T-helper 1 cell treated with Interleukin-12 subunit alpha and Interleukin-12 subunit beta and Interleukin-4 antibody, amounts not matched to agents 30 μg/mL and 1 μg/mL, for 36 hours (primary cell): ENCODE data around the gene ANKRD31.

ENCODE experiments used
- H3K27ac Mint-ChIP-seq: one replicate; pipeline ENCODE4 v1.8.0; 2021; ENCODE audit warnings: mild to moderate bottlenecking, mixed read lengths
- H3K27me3 Mint-ChIP-seq: one replicate; pipeline ENCODE4 v1.8.0; 2021; ENCODE audit warnings: low read depth, mixed read lengths
- H3K36me3 Mint-ChIP-seq: one replicate; pipeline ENCODE4 v1.8.0; 2021; ENCODE audit warnings: low read depth, mixed read lengths
- H3K4me1 Mint-ChIP-seq: one replicate; pipeline ENCODE4 v1.8.0; 2021; ENCODE audit warnings: low read depth, mixed read lengths
- H3K4me3 Mint-ChIP-seq: one replicate; pipeline ENCODE4 v1.8.0; 2021; ENCODE audit warnings: mild to moderate bottlenecking, moderate library complexity, mixed read lengths
- H3K9me3 Mint-ChIP-seq: one replicate; pipeline ENCODE4 v1.8.0; 2021; ENCODE audit warnings: mixed read lengths

The ANKRD31 gene

GRCh38 chr5:75034137-75034739 is 202.4 kb downstream of the ANKRD31 start:
- no peak overlapping the region for H3K4me3 Mint-ChIP-seq
- H3K27me3 Mint-ChIP-seq, result no peaks in the 10 kb centered on the region
- no peaks in the 10 kb centered on the region for H3K9me3 Mint-ChIP-seq
- H3K36me3 Mint-ChIP-seq, result peaks cover 2% of the 10 kb centered on the region
- no peak overlapping the region for H3K27ac Mint-ChIP-seq
- peaks cover 19% of the 10 kb centered on the region for H3K4me1 Mint-ChIP-seq

GRCh38 chr5:75031366-75031765 is 205.3 kb downstream of the ANKRD31 start:
- Mint-ChIP-seq H3K4me3 (no peak overlapping the region), H3K36me3 (peaks cover 2% of the 10 kb centered on the region), H3K4me1 (peaks cover 19% of the 10 kb centered on the region), H3K27me3 (no peaks in the 10 kb centered on the region), H3K27ac (no peak overlapping the region), H3K9me3 (no peaks in the 10 kb centered on the region)

GRCh38 chr5:75028090-75028489 is 208.6 kb downstream of the ANKRD31 start:
- no peaks in the 10 kb centered on the region for H3K27me3 Mint-ChIP-seq
- H3K4me3 Mint-ChIP-seq, result no peak overlapping the region
- H3K4me1 Mint-ChIP-seq, result peaks cover 19% of the 10 kb centered on the region
- H3K36me3 Mint-ChIP-seq, result peaks cover 3% of the 10 kb centered on the region
- H3K27ac Mint-ChIP-seq, result no peak overlapping the region
- no peaks in the 10 kb centered on the region for H3K9me3 Mint-ChIP-seq

- no peaks in the 10 kb centered on the region for H3K27me3 Mint-ChIP-seq
- H3K27ac Mint-ChIP-seq, result no peak overlapping the region
- H3K36me3 Mint-ChIP-seq, result peaks cover 3% of the 10 kb centered on the region
- peaks cover 20% of the 10 kb centered on the region for H3K4me1 Mint-ChIP-seq
- no peak overlapping the region for H3K4me3 Mint-ChIP-seq
- no peaks in the 10 kb centered on the region for H3K9me3 Mint-ChIP-seq
Measured at GRCh38 chr5:75023368-75024159, 213.1 kb downstream of the ANKRD31 start.

GRCh38 chr5:75021800-75022199 is 214.9 kb downstream of the ANKRD31 start:
- Mint-ChIP-seq H3K36me3 (peaks cover 3% of the 10 kb centered on the region), H3K4me3 (no peak overlapping the region), H3K27me3 (no peaks in the 10 kb centered on the region), H3K4me1 (peaks cover 16% of the 10 kb centered on the region), H3K27ac (no peak overlapping the region), H3K9me3 (no peaks in the 10 kb centered on the region)

- Mint-ChIP-seq H3K36me3 (peaks cover 3% of the 10 kb centered on the region), H3K4me1 (peaks cover 18% of the 10 kb centered on the region), H3K9me3 (no peaks in the 10 kb centered on the region), H3K27me3 (no peaks in the 10 kb centered on the region), H3K27ac (no peak overlapping the region), H3K4me3 (no peak overlapping the region)
Measured at GRCh38 chr5:75021219-75021618, 215.5 kb downstream of the ANKRD31 start.

- Mint-ChIP-seq H3K27ac (no peak overlapping the region), H3K36me3 (peaks cover 1% of the 10 kb centered on the region), H3K4me3 (no peak overlapping the region), H3K9me3 (no peaks in the 10 kb centered on the region), H3K27me3 (no peaks in the 10 kb centered on the region), H3K4me1 (peaks cover 18% of the 10 kb centered on the region)
Measured at GRCh38 chr5:75020016-75020656, 216.5 kb downstream of the ANKRD31 start.

GRCh38 chr5:75018805-75019587 is 217.7 kb downstream of the ANKRD31 start:
- Mint-ChIP-seq H3K4me3 (no peak overlapping the region), H3K36me3 (no peaks in the 10 kb centered on the region), H3K27ac (no peak overlapping the region), H3K27me3 (peaks cover 3% of the 10 kb centered on the region), H3K9me3 (no peaks in the 10 kb centered on the region), H3K4me1 (peaks cover 13% of the 10 kb centered on the region)
